H9 (cell line): ENCODE measurements around the gene ZNF627. TPM values are rescaled to one million over a fixed set of nuclear protein-coding genes. Genes with fewer than 3 reads are reported as not detected.
"Not testable (repeated sequence)": the region's sequence is repeated elsewhere in the genome, so short reads cannot be mapped to it uniquely, and the experiment has no call there.

Source experiments
- DNase-seq: peaks from one replicate; pipeline ENCODE4 v3.0.0-alpha.2; 2017
- H2AFZ ChIP-seq: one replicate; pipeline ENCODE4 v1.6.1; 2013; ENCODE audit warnings: mild to moderate bottlenecking, low read length, control low read depth, moderate library complexity
- H2AK5ac ChIP-seq: 2 replicates; pipeline ENCODE4 v1.6.1; 2013; ENCODE audit warnings: low read length, control low read depth, mixed read lengths; ENCODE audit not compliant: insufficient read length
- H2BK120ac ChIP-seq: one replicate; pipeline ENCODE4 v1.6.1; 2013; ENCODE audit warnings: low read depth, mild to moderate bottlenecking, low read length, control low read depth, inconsistent platforms; ENCODE audit not compliant: poor library complexity, severe bottlenecking
- H2BK12ac ChIP-seq: 2 replicates; pipeline ENCODE4 v1.6.1; 2013; ENCODE audit warnings: low read length, control low read depth, mixed read lengths, low read depth; ENCODE audit not compliant: insufficient read length
- H2BK15ac ChIP-seq: 2 replicates; pipeline ENCODE4 v1.6.1; 2013; ENCODE audit warnings: low read depth, low read length, control low read depth
- H2BK20ac ChIP-seq: one replicate; pipeline ENCODE4 v1.6.1; 2013; ENCODE audit warnings: low read depth, mild to moderate bottlenecking, low read length, control low read depth, inconsistent platforms; ENCODE audit not compliant: poor library complexity, severe bottlenecking
- H2BK5ac ChIP-seq: 2 replicates; pipeline ENCODE4 v1.6.1; 2013; ENCODE audit warnings: low read length, control low read depth, mixed read lengths; ENCODE audit not compliant: insufficient read length
- H3K14ac ChIP-seq: 2 replicates; pipeline ENCODE4 v1.6.1; 2013; ENCODE audit warnings: low read length, control low read depth; ENCODE audit not compliant: insufficient read depth
- H3K18ac ChIP-seq: 2 replicates; pipeline ENCODE4 v1.6.1; 2013; ENCODE audit warnings: low read depth, mild to moderate bottlenecking, mixed read lengths, low read length, control low read depth; ENCODE audit not compliant: insufficient read length
- H3K23ac ChIP-seq: 2 replicates; pipeline ENCODE4 v1.6.1; 2013; ENCODE audit warnings: low read length, control low read depth, mixed read lengths, low read depth; ENCODE audit not compliant: insufficient read length
- H3K23me2 ChIP-seq: 2 replicates; pipeline ENCODE4 v1.6.1; 2013; ENCODE audit warnings: low read depth, mild to moderate bottlenecking, mixed read lengths, low read length, control low read depth; ENCODE audit not compliant: insufficient read length, poor library complexity, severe bottlenecking
- H3K27ac ChIP-seq: 2 replicates; pipeline ENCODE4 v1.5.1; 2013; ENCODE audit warnings: low read length, control low read depth, mixed read lengths, low read depth; ENCODE audit not compliant: insufficient read length
- H3K27me3 ChIP-seq: 2 replicates; pipeline ENCODE4 v1.6.1; 2013; ENCODE audit warnings: low read length, control low read depth, inconsistent platforms; ENCODE audit not compliant: insufficient read depth
- H3K4ac ChIP-seq: 2 replicates; pipeline ENCODE4 v1.6.1; 2013; ENCODE audit warnings: low read depth, mild to moderate bottlenecking, control low read depth, inconsistent platforms, low read length, moderate library complexity
- H3K4me1 ChIP-seq: 2 replicates; pipeline ENCODE4 v1.6.1; 2013; ENCODE audit warnings: low read length, control low read depth, inconsistent platforms; ENCODE audit not compliant: insufficient read depth
- H3K4me2 ChIP-seq: 2 replicates; pipeline ENCODE4 v1.6.1; 2013; ENCODE audit warnings: low read length, control low read depth, mixed read lengths; ENCODE audit not compliant: insufficient read length, insufficient read depth
- H3K56ac ChIP-seq: 2 replicates; pipeline ENCODE4 v1.6.1; 2013; ENCODE audit warnings: low read depth, mild to moderate bottlenecking, mixed read lengths, low read length, control low read depth; ENCODE audit not compliant: insufficient read length
- H3K79me1 ChIP-seq: 2 replicates; pipeline ENCODE4 v1.6.1; 2013; ENCODE audit warnings: low read depth, mild to moderate bottlenecking, moderate library complexity, low read length, control low read depth, inconsistent platforms; ENCODE audit not compliant: insufficient read depth, poor library complexity, severe bottlenecking
- H3K79me2 ChIP-seq: 2 replicates; pipeline ENCODE4 v1.6.1; 2013; ENCODE audit warnings: low read length, control low read depth, inconsistent platforms; ENCODE audit not compliant: insufficient read depth
- H3K9ac ChIP-seq: 2 replicates; pipeline ENCODE4 v1.6.1; 2013; ENCODE audit warnings: low read length, control low read depth, mixed read lengths; ENCODE audit not compliant: insufficient read length; ENCODE audit errors: extremely low read depth
- H3K9me3 ChIP-seq: one replicate; pipeline ENCODE4 v1.6.1; 2013; ENCODE audit warnings: low read depth, low read length, inconsistent platforms; ENCODE audit not compliant: control insufficient read depth
- H3T11ph ChIP-seq: one replicate; pipeline ENCODE4 v1.6.1; 2013; ENCODE audit warnings: mild to moderate bottlenecking, low read length, control low read depth, inconsistent platforms
- H4K20me1 ChIP-seq: one replicate; pipeline ENCODE4 v1.6.1; 2013; ENCODE audit not compliant: control insufficient read depth, insufficient read length, insufficient read depth
- H4K5ac ChIP-seq: 2 replicates; pipeline ENCODE4 v1.6.1; 2013; ENCODE audit warnings: low read depth, mild to moderate bottlenecking, mixed read lengths, low read length, control low read depth; ENCODE audit not compliant: insufficient read length
- H4K8ac ChIP-seq: replicated peaks from 2 replicates; pipeline ENCODE4 v1.6.1; 2013; ENCODE audit warnings: low read length, control low read depth, mixed read lengths, low read depth; ENCODE audit not compliant: insufficient read length
- H4K91ac ChIP-seq: 2 replicates; pipeline ENCODE4 v1.6.1; 2013; ENCODE audit warnings: low read depth, mild to moderate bottlenecking, moderate library complexity, mixed read lengths, low read length, control low read depth; ENCODE audit not compliant: insufficient read length
- H3K27ac Mint-ChIP-seq, 3 experiments: 2 replicates in 2 of 3; 3 replicates in 1 of 3; pipeline ENCODE4 v1.8.0; 2020 to 2021; ENCODE audit warnings: mixed read lengths in 3 of 3, mild to moderate bottlenecking in 1 of 3, moderate library complexity in 1 of 3
- H3K27me3 Mint-ChIP-seq: 2 replicates; pipeline ENCODE4 v1.8.0; 2021; ENCODE audit warnings: low read depth, mild to moderate bottlenecking, moderate library complexity, mixed read lengths
- H3K36me3 Mint-ChIP-seq, 3 experiments: 2 replicates in 2 of 3; 3 replicates in 1 of 3; pipeline ENCODE4 v1.8.0; 2020 to 2021; ENCODE audit warnings: low read depth in 3 of 3, mixed read lengths in 3 of 3; ENCODE audit not compliant: insufficient read depth in 1 of 3
- H3K4me1 Mint-ChIP-seq, 2 experiments: 2 replicates each; pipeline ENCODE4 v1.8.0; 2020; ENCODE audit warnings: mixed read lengths in 2 of 2
- H3K4me3 Mint-ChIP-seq, 2 experiments: 2 replicates in 1 of 2; 3 replicates in 1 of 2; pipeline ENCODE4 v1.8.0; 2020 to 2021; ENCODE audit warnings: mild to moderate bottlenecking in 2 of 2, mixed read lengths in 2 of 2, moderate library complexity in 1 of 2
- H3K9me3 Mint-ChIP-seq, 2 experiments: 2 replicates in 1 of 2; 3 replicates in 1 of 2; pipeline ENCODE4 v1.8.0; 2020; ENCODE audit warnings: mild to moderate bottlenecking in 2 of 2, mixed read lengths in 2 of 2, moderate library complexity in 1 of 2
- WGBS: extraction: QIAGEN DNeasy Blood & Tissue Kit; methylation state at CpG from one replicate; pipeline ENCODE4 v1.1.7; 2013; ENCODE audit warnings: missing lambda C conversion rate, low lambda C conversion rate, mixed read lengths; ENCODE audit not compliant: insufficient read length; ENCODE audit errors: extremely low coverage; 5-methylcytosine and 5-hydroxymethylcytosine counted together
- total RNA-seq: library from RNA; stranded (reverse); gene quantifications from 2 replicates; pipeline ENCODE4 v1.2.1, GENCODE V29; 2021
- TF ChIP-seq, protein P1 (sequence below): fragments of 200-600 bp; sonication (generic); conservative IDR thresholded peaks from 3 replicates; pipeline ENCODE4 v1.8.0; 2021; ENCODE audit warnings: antibody characterized with exemption, mild to moderate bottlenecking

Gene ZNF627
- total RNA-seq, 1 experiment from 2014 or later, result 12.8 TPM

DNA sequence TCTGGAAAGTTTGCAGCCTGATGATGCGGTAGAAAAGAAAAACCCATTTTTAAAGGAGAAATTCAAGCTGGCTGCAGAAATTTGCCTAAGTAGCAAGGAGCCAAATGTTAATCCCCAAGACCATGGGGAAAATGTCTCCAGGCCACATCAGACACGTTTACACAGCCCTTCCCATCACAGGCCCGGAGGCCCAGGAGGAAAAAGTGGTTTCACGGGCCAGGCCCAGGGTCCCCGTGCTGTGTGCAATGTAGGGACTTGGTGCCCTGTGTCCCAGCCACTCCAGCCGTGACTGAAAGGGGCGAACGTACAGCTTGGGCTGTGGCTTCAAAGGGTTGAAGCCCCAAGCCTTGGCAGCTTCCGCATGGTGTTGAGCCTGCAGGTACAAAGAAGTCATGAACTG is 35.9 kb downstream of the ZNF627 start:
- peaks cover 21 to 23% of the 10 kb centered on the region in 2 experiments for H3K9me3 Mint-ChIP-seq
- Histone ChIP-seq H3K4me1 (no peaks in the 10 kb centered on the region), H4K5ac (no peak overlapping the region), H3K4ac (no peak overlapping the region), H3K18ac (no peak overlapping the region), H2BK120ac (no peak overlapping the region), H3K79me2 (no peaks in the 10 kb centered on the region), H3K79me1 (no peaks in the 10 kb centered on the region), H3K56ac (no peak overlapping the region), H2BK12ac (no peak overlapping the region), H3K9ac (no peak overlapping the region), H2BK5ac (no peak overlapping the region), H4K20me1 (no peaks in the 10 kb centered on the region), H3K23me2 (no peaks in the 10 kb centered on the region), H3K14ac (no peak overlapping the region), H3K9me3 (no peaks in the 10 kb centered on the region), H3T11ph (no peak overlapping the region), H3K23ac (no peak overlapping the region), H3K4me2 (no peak overlapping the region), H2BK15ac (no peak overlapping the region), H3K27me3 (no peaks in the 10 kb centered on the region), H2AFZ (no peak overlapping the region), H4K8ac (no peak overlapping the region), H3K27ac (no peak overlapping the region), H4K91ac (no peak overlapping the region), H2BK20ac (no peak overlapping the region), H2AK5ac (no peak overlapping the region)
- TF ChIP-seq, protein P1, sequence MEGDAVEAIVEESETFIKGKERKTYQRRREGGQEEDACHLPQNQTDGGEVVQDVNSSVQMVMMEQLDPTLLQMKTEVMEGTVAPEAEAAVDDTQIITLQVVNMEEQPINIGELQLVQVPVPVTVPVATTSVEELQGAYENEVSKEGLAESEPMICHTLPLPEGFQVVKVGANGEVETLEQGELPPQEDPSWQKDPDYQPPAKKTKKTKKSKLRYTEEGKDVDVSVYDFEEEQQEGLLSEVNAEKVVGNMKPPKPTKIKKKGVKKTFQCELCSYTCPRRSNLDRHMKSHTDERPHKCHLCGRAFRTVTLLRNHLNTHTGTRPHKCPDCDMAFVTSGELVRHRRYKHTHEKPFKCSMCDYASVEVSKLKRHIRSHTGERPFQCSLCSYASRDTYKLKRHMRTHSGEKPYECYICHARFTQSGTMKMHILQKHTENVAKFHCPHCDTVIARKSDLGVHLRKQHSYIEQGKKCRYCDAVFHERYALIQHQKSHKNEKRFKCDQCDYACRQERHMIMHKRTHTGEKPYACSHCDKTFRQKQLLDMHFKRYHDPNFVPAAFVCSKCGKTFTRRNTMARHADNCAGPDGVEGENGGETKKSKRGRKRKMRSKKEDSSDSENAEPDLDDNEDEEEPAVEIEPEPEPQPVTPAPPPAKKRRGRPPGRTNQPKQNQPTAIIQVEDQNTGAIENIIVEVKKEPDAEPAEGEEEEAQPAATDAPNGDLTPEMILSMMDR, result no peak
- no peak for DNase-seq
- no peaks in the 10 kb centered on the region for H3K4me1 Mint-ChIP-seq
- peaks cover 0 to 9% (median 6%) of the 10 kb centered on the region in 3 experiments; a peak in 5 of 7 replicates for H3K36me3 Mint-ChIP-seq
- no peak overlapping the region for H3K4me3 Mint-ChIP-seq
- H3K27ac Mint-ChIP-seq, result no peak overlapping the region
- peaks cover 18% of the 10 kb centered on the region for H3K27me3 Mint-ChIP-seq
- no CpG with 5 or more reads among the region's 9 CpGs for WGBS

DNA sequence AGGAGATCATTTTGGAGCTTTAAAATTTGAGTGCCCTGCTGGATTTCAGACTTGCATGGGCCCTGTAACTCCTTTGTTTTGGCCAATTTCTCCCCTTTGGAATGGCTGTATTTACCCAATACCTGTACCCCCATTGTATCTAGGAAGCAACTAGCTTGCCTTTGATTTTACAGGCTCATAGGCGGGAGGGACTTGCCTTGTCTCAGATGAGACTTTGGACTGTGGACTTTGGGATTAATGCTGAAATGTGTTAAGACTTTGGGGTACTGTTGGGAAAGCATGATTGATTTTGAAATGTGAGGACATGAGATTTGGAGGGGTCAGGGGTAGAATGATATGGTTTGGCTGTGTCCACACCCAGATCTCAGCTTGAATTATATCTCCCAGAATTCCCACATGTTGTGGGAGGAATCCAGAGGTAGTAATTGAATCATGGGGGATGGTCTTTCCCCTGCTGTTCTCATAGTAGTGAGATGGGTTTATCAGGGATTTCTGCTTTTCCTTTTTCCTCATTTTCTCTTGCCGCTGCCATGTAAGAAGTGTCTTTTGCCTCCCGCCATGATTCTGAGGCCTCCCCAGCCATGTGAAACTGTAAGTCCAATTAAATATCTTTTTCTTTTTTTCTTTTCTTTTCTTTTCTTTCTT is 36.9 kb downstream of the ZNF627 start:
- H3K4me3 Mint-ChIP-seq, H2BK15ac ChIP-seq, H3K23me2 ChIP-seq, H3K79me1 ChIP-seq, H3K14ac ChIP-seq, H4K91ac ChIP-seq, H3K9ac ChIP-seq, H3K18ac ChIP-seq, H2BK12ac ChIP-seq, H2AFZ ChIP-seq, DNase-seq, H4K20me1 ChIP-seq, H4K5ac ChIP-seq, H3K27me3 ChIP-seq, H3K4me1 Mint-ChIP-seq, H2AK5ac ChIP-seq, H4K8ac ChIP-seq, H3K23ac ChIP-seq, H3K79me2 ChIP-seq, H2BK5ac ChIP-seq, H3K56ac ChIP-seq, H2BK120ac ChIP-seq, H3K9me3 ChIP-seq, H3K4me1 ChIP-seq, H3K4ac ChIP-seq, H3T11ph ChIP-seq, H3K27ac Mint-ChIP-seq, H3K36me3 Mint-ChIP-seq, H3K4me2 ChIP-seq, H3K27ac ChIP-seq, H2BK20ac ChIP-seq: not testable (repeated sequence)
- WGBS, result no CpG with 5 or more reads among the region's 3 CpGs
- H3K27me3 Mint-ChIP-seq, result peaks cover 18% of the 10 kb centered on the region
- peaks cover 21 to 23% of the 10 kb centered on the region in 2 experiments for H3K9me3 Mint-ChIP-seq
